MM.1S (cell line): Measurements from ENCODE around the gene TMEM117.

Experiments used
- CTCF ChIP-seq: fragments of 300-600 bp; sonication (generic); IDR thresholded peaks from 2 replicates; pipeline ENCODE4 v1.5.1; 2016; ENCODE audit warnings: antibody characterized with exemption, low read length, mixed read lengths
- EZH2 ChIP-seq: fragments of 300-600 bp; sonication (generic); optimal IDR thresholded peaks from 2 replicates; pipeline ENCODE3; 2017; ENCODE audit warnings: low read depth, mild to moderate bottlenecking, antibody characterized with exemption, low read length, mixed read lengths

DNA sequence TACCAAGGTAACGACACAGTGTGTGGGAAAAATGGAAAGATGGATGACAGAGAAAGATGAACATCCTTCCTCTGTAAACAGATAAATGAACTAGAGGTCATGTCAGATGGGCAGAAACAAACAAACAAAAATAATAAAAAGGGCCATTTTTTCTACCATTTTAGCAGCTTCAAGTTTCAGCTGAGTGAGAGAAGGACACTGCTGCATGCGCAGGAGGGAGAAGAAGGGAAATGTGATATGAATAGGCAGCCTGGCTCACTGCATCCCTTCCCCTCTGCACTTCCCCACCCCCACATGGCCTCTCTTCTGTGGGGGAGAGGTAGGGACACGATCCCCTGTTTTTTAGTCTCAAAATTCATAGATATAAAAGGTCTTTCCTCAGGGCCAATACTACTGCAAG is 548.3 kb downstream of the TMEM117 start:
- no peak for TF ChIP-seq CTCF
- no peak for TF ChIP-seq EZH2
